ENCODE results near the gene IFNGR1. TPM values are rescaled to one million over a fixed set of nuclear protein-coding genes. Genes with fewer than 3 reads are reported as not detected.

The IFNGR1 gene
- total RNA-seq, 1 donor from 2014 or later = 117 TPM

Other genes with a start within 250 kb of the IFNGR1 start
- 0.51 and 0.79 TPM in 2 replicates for gene IL20RA, start 174.4 kb downstream of the IFNGR1 start, total RNA-seq
- gene IL22RA2, start 45.7 kb downstream of the IFNGR1 start, total RNA-seq = not detected in 2 replicates

All from dermis blood vessel endothelial cell (primary cell).